ENCODE results near the gene ZW10. TPM values are rescaled to one million over a fixed set of nuclear protein-coding genes. Genes with fewer than 3 reads are reported as not detected.
"Not testable (repeated sequence)": the region's sequence is repeated elsewhere in the genome, so short reads cannot be mapped to it uniquely, and the experiment has no call there.

ZW10 gene
- polyA plus RNA-seq, 3 donors: 3.3 to 13.1 (median 10.2) TPM

GRCh38 chr11:113796663-113797259 lies 23.3 kb upstream of the ZW10 start:
- H3K4me3 ChIP-seq (replicated peaks in 1 of 3; ENCODE audit: low read depth in 2 of 3, low read length in 3 of 3): no peak overlapping the region
- Mint-ChIP-seq H3K27me3 (ENCODE audit: low read depth in 3 of 3) (peaks cover 0 to 3% (median 0%) of the 10 kb centered on the region in 3 donors), H3K27ac (no peak overlapping the region), H3K36me3 (peaks cover 23 to 30% of the 10 kb centered on the region in 2 donors), H3K4me3 (no peak overlapping the region), H3K9me3 (peaks cover 0 to 3% (median 0%) of the 10 kb centered on the region in 7 donors), H3K4me1 (no peaks in the 10 kb centered on the region)
- H3K4me2 ChIP-seq (replicated peaks; ENCODE audit: extremely low read depth, low read length, poor library complexity, severe bottlenecking): no peak overlapping the region
- H3K4me1 ChIP-seq (ENCODE audit: control insufficient read depth in 1 of 2, insufficient read depth in 2 of 2, low read length in 2 of 2): no peaks in the 10 kb centered on the region
- TF ChIP-seq CTCF (IDR thresholded peaks at IDR 0.05): peak; percentile 74
- H3K36me3 ChIP-seq (replicated peaks in 1 of 2; ENCODE audit: control insufficient read depth in 1 of 2, insufficient read depth in 2 of 2, low read length in 2 of 2): peaks cover 18 to 33% of the 10 kb centered on the region in 2 donors
- DNase-seq: peak in 2 of 3 donors; percentile 4 to 21
- H3K9ac ChIP-seq (ENCODE audit: insufficient read depth, low read length, poor library complexity, severe bottlenecking): no peak overlapping the region
- no peaks in the 10 kb centered on the region for H4K20me1 ChIP-seq (ENCODE audit: insufficient read depth, low read length)
- intact Hi-C loops (cut with micrococcal nuclease): loop anchor here in 1 of 2 donors (10.0 kb wide), 1 partner anchor 492 kb away; no protein-coding TSS in a partner anchor
- H3K79me2 ChIP-seq (ENCODE audit: insufficient read depth, low read length): no peaks in the 10 kb centered on the region
- no peak overlapping the region for H3K27ac ChIP-seq (ENCODE audit: low read depth in 1 of 2, low read length in 2 of 2)
- no CpG with 5 or more reads among the region's 3 CpGs for whole genome bisulfite sequencing (ENCODE audit: insufficient coverage)
- H3K9me3 ChIP-seq (replicated peaks in 1 of 2; ENCODE audit: control insufficient read depth in 1 of 2, insufficient read depth in 1 of 2, low read length in 2 of 2): no peaks in the 10 kb centered on the region
- no peak overlapping the region for H2AFZ ChIP-seq (ENCODE audit: insufficient read depth, low read depth, low read length, poor library complexity, severe bottlenecking)
- no peaks in the 10 kb centered on the region for H3K27me3 ChIP-seq (ENCODE audit: control insufficient read depth in 2 of 2, insufficient read depth in 2 of 2, low read length in 2 of 2)

GRCh38 chr11:113789675-113790320 lies 16.3 kb upstream of the ZW10 start:
- Mint-ChIP-seq H3K27ac (no peak overlapping the region), H3K36me3 (no peaks in the 10 kb centered on the region), H3K4me1 (no peaks in the 10 kb centered on the region), H3K9me3 (peaks cover 0 to 3% (median 0%) of the 10 kb centered on the region in 7 donors), H3K4me3 (no peak overlapping the region), H3K27me3 (ENCODE audit: low read depth in 3 of 3) (peaks cover 7 to 21% (median 11%) of the 10 kb centered on the region in 3 donors)
- no peak for TF ChIP-seq CTCF (IDR thresholded peaks at IDR 0.05)
- Histone ChIP-seq H3K9ac (ENCODE audit: insufficient read depth, low read length, poor library complexity, severe bottlenecking) (no peak overlapping the region), H3K4me3 (replicated peaks in 1 of 3; ENCODE audit: low read depth in 2 of 3, low read length in 3 of 3) (no peak overlapping the region), H4K20me1 (ENCODE audit: insufficient read depth, low read length) (no peaks in the 10 kb centered on the region), H3K79me2 (ENCODE audit: insufficient read depth, low read length) (no peaks in the 10 kb centered on the region), H3K27ac (ENCODE audit: low read depth in 1 of 2, low read length in 2 of 2) (no peak overlapping the region), H3K4me1 (ENCODE audit: control insufficient read depth in 1 of 2, insufficient read depth in 2 of 2, low read length in 2 of 2) (no peaks in the 10 kb centered on the region), H3K27me3 (ENCODE audit: control insufficient read depth in 2 of 2, insufficient read depth in 2 of 2, low read length in 2 of 2) (no peaks in the 10 kb centered on the region), H3K4me2 (replicated peaks; ENCODE audit: extremely low read depth, low read length, poor library complexity, severe bottlenecking) (no peak overlapping the region), H3K36me3 (replicated peaks in 1 of 2; ENCODE audit: control insufficient read depth in 1 of 2, insufficient read depth in 2 of 2, low read length in 2 of 2) (no peaks in the 10 kb centered on the region), H2AFZ (ENCODE audit: insufficient read depth, low read depth, low read length, poor library complexity, severe bottlenecking) (no peak overlapping the region), H3K9me3 (replicated peaks in 1 of 2; ENCODE audit: control insufficient read depth in 1 of 2, insufficient read depth in 1 of 2, low read length in 2 of 2) (no peaks in the 10 kb centered on the region)
- no peak for DNase-seq
- WGBS (ENCODE audit: insufficient coverage): 77% methylated on average over 33 of the region's 35 CpGs
- intact Hi-C loops (cut with micrococcal nuclease): loop anchor here in 1 of 2 donors (10.0 kb wide), 1 partner anchor 485 kb away; no protein-coding TSS in a partner anchor

GRCh38 chr11:113789016-113789415 lies 15.5 kb upstream of the ZW10 start:
- DNase-seq; H3K4me1 ChIP-seq (ENCODE audit: control insufficient read depth in 1 of 2, insufficient read depth in 2 of 2, low read length in 2 of 2); H3K4me3 Mint-ChIP-seq; H2AFZ ChIP-seq (ENCODE audit: insufficient read depth, low read depth, low read length, poor library complexity, severe bottlenecking); intact Hi-C loops (cut with micrococcal nuclease); H3K27me3 ChIP-seq (ENCODE audit: control insufficient read depth in 2 of 2, insufficient read depth in 2 of 2, low read length in 2 of 2); H4K20me1 ChIP-seq (ENCODE audit: insufficient read depth, low read length); H3K36me3 ChIP-seq (replicated peaks in 1 of 2; ENCODE audit: control insufficient read depth in 1 of 2, insufficient read depth in 2 of 2, low read length in 2 of 2); H3K4me3 ChIP-seq (replicated peaks in 1 of 3; ENCODE audit: low read depth in 2 of 3, low read length in 3 of 3); H3K79me2 ChIP-seq (ENCODE audit: insufficient read depth, low read length); H3K9me3 ChIP-seq (replicated peaks in 1 of 2; ENCODE audit: control insufficient read depth in 1 of 2, insufficient read depth in 1 of 2, low read length in 2 of 2); H3K36me3 Mint-ChIP-seq; H3K9ac ChIP-seq (ENCODE audit: insufficient read depth, low read length, poor library complexity, severe bottlenecking); H3K9me3 Mint-ChIP-seq; H3K27ac ChIP-seq (ENCODE audit: low read depth in 1 of 2, low read length in 2 of 2); H3K4me1 Mint-ChIP-seq; H3K4me2 ChIP-seq (replicated peaks; ENCODE audit: extremely low read depth, low read length, poor library complexity, severe bottlenecking): not testable (repeated sequence)
- H3K27ac Mint-ChIP-seq: peak overlapping the region in 1 of 7 donors; percentile 35
- 83% methylated on average over 22 of the region's 22 CpGs for WGBS (ENCODE audit: insufficient coverage)
- H3K27me3 Mint-ChIP-seq (ENCODE audit: low read depth in 3 of 3): peaks cover 7 to 21% (median 11%) of the 10 kb centered on the region in 3 donors

All from CD14-positive monocyte (primary cell).